ENCODE results near the gene UMAD1. TPM values are rescaled to one million over a fixed set of nuclear protein-coding genes. Genes with fewer than 3 reads are reported as not detected.

The UMAD1 gene
- total RNA-seq (ENCODE audit: low replicate concordance) = 17.4 and 24.9 TPM in 2 replicates

GRCh38 chr7:7640221-7641128 lies at the start of gene UMAD1:
TSS of gene UMAD1 (plus strand) at chr7:7640752. CDS start at chr7:7673372, 32,620 bp downstream.
- peak; percentile 98 for DNase-seq (ENCODE audit: low read depth)
- peak within 1 kb of the TSS; percentile 98 for H3K4me3 ChIP-seq (ENCODE audit: low read depth, low read length)
- TF ChIP-seq CTCF (IDR thresholded peaks at IDR 0.05; ENCODE audit: insufficient read depth, low read length) = no peak

GRCh38 chr7:7595451-7595850 lies 45.1 kb upstream of the UMAD1 start:
- no peak overlapping the region for H3K4me3 ChIP-seq (ENCODE audit: low read depth, low read length)
- TF ChIP-seq CTCF (IDR thresholded peaks at IDR 0.05; ENCODE audit: insufficient read depth, low read length) = peak; percentile 23
- peak; percentile 63 for DNase-seq (ENCODE audit: low read depth)

GRCh38 chr7:7596176-7596575 lies 44.4 kb upstream of the UMAD1 start:
- no peak for TF ChIP-seq CTCF (IDR thresholded peaks at IDR 0.05; ENCODE audit: insufficient read depth, low read length)
- H3K4me3 ChIP-seq (ENCODE audit: low read depth, low read length) = no peak overlapping the region
- no peak for DNase-seq (ENCODE audit: low read depth)

GRCh38 chr7:7607010-7607409 lies 33.5 kb upstream of the UMAD1 start:
- TF ChIP-seq CTCF (IDR thresholded peaks at IDR 0.05; ENCODE audit: insufficient read depth, low read length) = no peak
- no peak for DNase-seq (ENCODE audit: low read depth)
- H3K4me3 ChIP-seq (ENCODE audit: low read depth, low read length) = no peak overlapping the region

- no peak overlapping the region for H3K4me3 ChIP-seq (ENCODE audit: low read depth, low read length)
- DNase-seq (ENCODE audit: low read depth) = no peak
- no peak for TF ChIP-seq CTCF (IDR thresholded peaks at IDR 0.05; ENCODE audit: insufficient read depth, low read length)
Observed at GRCh38 chr7:7609330-7609729, 31.2 kb upstream of the UMAD1 start.

- DNase-seq (ENCODE audit: low read depth) = no peak
- no peak overlapping the region for H3K4me3 ChIP-seq (ENCODE audit: low read depth, low read length)
- TF ChIP-seq CTCF (IDR thresholded peaks at IDR 0.05; ENCODE audit: insufficient read depth, low read length) = no peak
Observed at GRCh38 chr7:7612519-7612918, 28.0 kb upstream of the UMAD1 start.
